Articular chondrocyte of knee joint (primary cell): Measurements from ENCODE around the gene DUOX2. TPM values are rescaled to one million over a fixed set of nuclear protein-coding genes. Genes with fewer than 3 reads are reported as not detected.

ENCODE experiments used
- small RNA-seq: library from RNA; depleted of rRNA; stranded (forward); fragments of <200 nt; gene quantifications from one replicate; pipeline ENCODE3, GENCODE V24; 2012
- total RNA-seq: library from RNA; depleted of rRNA; stranded (reverse); fragments of >200 nt; gene quantifications from 2 replicates; pipeline ENCODE4 v1.2.3, GENCODE V29; 2012

The DUOX2 gene
- total RNA-seq, result under 0.01 TPM in 1 of 2 replicates, not detected in the other

DNA sequence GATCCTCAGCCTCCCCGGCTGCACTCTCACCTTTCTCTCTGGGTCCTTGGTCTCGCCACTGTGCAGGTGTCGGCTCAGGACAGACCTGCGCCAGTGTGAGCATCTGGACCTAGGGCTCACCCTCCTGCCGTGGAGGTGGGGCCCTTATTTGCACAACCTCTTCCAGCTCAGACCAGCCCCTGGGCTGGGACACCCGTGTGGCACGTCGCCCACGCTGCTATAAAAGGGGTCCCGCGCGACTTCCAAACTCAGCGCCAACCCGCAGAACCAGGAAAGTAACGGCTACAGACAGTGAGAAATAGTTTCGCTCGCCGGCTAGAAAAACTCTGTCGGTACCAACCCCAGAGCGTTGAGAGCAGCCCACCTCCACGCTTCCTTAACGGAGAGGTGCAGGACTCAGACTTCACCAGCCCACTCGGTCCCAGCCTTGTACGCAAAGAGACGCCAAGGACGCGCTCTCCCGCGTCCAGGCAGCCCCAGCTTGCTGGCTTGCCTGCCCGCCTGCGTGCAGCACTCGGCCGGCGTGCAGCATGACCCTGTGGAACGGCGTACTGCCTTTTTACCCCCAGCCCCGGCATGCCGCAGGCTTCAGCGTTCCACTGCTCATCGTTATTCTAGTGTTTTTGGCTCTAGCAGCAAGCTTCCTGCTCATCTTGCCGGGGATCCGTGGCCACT, at the start of gene DUOX2, which contains the start of gene DUOXA2:
TSS of gene DUOX2 (minus strand) at position 97 of the 675 bp plus-strand sequence. CDS start 761 bp downstream, outside the sequence.
TSS of gene DUOXA2 (plus strand) at position 251 of the 675 bp plus-strand sequence. CDS start at position 531, 280 bp downstream.

DNA sequence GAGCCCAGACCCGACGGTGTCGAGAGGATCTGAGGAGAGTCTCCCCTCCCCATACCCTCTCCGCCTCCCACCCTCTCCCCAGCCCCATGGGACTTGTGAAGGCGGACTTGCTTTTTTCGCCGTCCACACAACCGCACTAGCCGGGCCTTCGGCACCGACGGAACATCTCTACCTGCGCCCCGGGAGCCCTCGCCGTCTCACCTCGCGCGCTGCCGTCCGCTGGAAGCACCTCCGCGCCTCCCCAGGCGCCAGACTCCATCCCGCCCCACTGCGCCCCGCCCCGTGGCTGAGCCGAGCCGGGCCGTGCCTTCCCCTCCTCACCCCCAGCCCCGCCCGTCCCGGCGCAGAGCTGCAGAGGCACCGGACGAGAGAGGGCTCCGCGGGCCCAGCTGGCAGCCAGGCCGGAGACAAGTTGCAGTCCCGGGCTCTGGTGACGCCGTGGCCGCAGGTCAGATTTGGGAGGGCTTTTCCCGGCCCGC, 15.7 kb upstream of the DUOX2 start, which contains the start of the genes DUOX1 and DUOXA1:
TSS of gene DUOX1 (plus strand) at position 344 of the 479 bp plus-strand sequence. CDS start 1,973 bp downstream, outside the sequence.
TSS of gene DUOXA1 (minus strand) at position 229 of the 479 bp plus-strand sequence. CDS start 6,865 bp downstream, outside the sequence.

Small RNAs within 50 kb of the gene (small RNA-seq; reads per million reads assigned to genes)
- gene RF00019, result not detected

Other genes with a start within 250 kb of the DUOX2 start
- not detected in 2 replicates for gene TERB2, start 157.5 kb downstream of the DUOX2 start, total RNA-seq
- gene SORD, start 91.0 kb downstream of the DUOX2 start, total RNA-seq, result 14.4 and 17.0 TPM in 2 replicates
- gene DUOXA2, start 154 bp upstream of the DUOX2 start, total RNA-seq, result not detected in 2 replicates
- under 0.01 TPM in 2 replicates for gene DUOXA1, start 15.7 kb upstream of the DUOX2 start, total RNA-seq
- under 0.01 and 0.13 TPM in 2 replicates for gene DUOX1, start 15.8 kb upstream of the DUOX2 start, total RNA-seq
- 4.6 and 5.5 TPM in 2 replicates for gene SHF, start 73.8 kb upstream of the DUOX2 start, total RNA-seq
- gene SLC28A2, start 138.1 kb upstream of the DUOX2 start, total RNA-seq, result not detected in 2 replicates